ENCODE data around the gene PDGFD. TPM values are rescaled to one million over a fixed set of nuclear protein-coding genes. Genes with fewer than 3 reads are reported as not detected.

Gene PDGFD
- total and polyA plus RNA-seq, 2 experiments from 2014 or later, result 1.9 to 4.5 TPM

GRCh38 chr11:103994094-103994493 is 169.9 kb downstream of the PDGFD start:
- no peaks in the 10 kb centered on the region for H4K20me1 ChIP-seq (replicated peaks; ENCODE audit: insufficient read depth)
- Mint-ChIP-seq H3K4me1 (no peaks in the 10 kb centered on the region), H3K4me3 (no peak overlapping the region), H3K36me3 (ENCODE audit: low read depth) (no peaks in the 10 kb centered on the region), H3K27me3 (ENCODE audit: insufficient read depth, low read depth, poor library complexity) (no peaks in the 10 kb centered on the region), H3K27ac (no peak overlapping the region), H3K9me3 (no peaks in the 10 kb centered on the region)
- TF ChIP-seq, protein P1, sequence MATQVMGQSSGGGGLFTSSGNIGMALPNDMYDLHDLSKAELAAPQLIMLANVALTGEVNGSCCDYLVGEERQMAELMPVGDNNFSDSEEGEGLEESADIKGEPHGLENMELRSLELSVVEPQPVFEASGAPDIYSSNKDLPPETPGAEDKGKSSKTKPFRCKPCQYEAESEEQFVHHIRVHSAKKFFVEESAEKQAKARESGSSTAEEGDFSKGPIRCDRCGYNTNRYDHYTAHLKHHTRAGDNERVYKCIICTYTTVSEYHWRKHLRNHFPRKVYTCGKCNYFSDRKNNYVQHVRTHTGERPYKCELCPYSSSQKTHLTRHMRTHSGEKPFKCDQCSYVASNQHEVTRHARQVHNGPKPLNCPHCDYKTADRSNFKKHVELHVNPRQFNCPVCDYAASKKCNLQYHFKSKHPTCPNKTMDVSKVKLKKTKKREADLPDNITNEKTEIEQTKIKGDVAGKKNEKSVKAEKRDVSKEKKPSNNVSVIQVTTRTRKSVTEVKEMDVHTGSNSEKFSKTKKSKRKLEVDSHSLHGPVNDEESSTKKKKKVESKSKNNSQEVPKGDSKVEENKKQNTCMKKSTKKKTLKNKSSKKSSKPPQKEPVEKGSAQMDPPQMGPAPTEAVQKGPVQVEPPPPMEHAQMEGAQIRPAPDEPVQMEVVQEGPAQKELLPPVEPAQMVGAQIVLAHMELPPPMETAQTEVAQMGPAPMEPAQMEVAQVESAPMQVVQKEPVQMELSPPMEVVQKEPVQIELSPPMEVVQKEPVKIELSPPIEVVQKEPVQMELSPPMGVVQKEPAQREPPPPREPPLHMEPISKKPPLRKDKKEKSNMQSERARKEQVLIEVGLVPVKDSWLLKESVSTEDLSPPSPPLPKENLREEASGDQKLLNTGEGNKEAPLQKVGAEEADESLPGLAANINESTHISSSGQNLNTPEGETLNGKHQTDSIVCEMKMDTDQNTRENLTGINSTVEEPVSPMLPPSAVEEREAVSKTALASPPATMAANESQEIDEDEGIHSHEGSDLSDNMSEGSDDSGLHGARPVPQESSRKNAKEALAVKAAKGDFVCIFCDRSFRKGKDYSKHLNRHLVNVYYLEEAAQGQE (IDR thresholded peaks at IDR 0.05; ENCODE audit: unreplicated experiment), result no peak
- TF ChIP-seq EZH2phosphoT487 (IDR thresholded peaks at IDR 0.05; ENCODE audit: unreplicated experiment) (no peak), CREB1 (CRISPR knock-in tag; IDR thresholded peaks at IDR 0.05; ENCODE audit: low read depth) (no peak), CTCF (conservative IDR thresholded peaks at IDR 0.05; ENCODE audit: low read depth in 2 of 2) (no peak), ETS1 (IDR thresholded peaks at IDR 0.05) (no peak), ZNF114 (CRISPR knock-in tag; IDR thresholded peaks at IDR 0.05) (no peak), NANOG (IDR thresholded peaks at IDR 0.05; ENCODE audit: borderline replicate concordance) (no peak), JUNB (IDR thresholded peaks at IDR 0.05; ENCODE audit: unreplicated experiment) (no peak)
- no peak overlapping the region for H2AFZ ChIP-seq
- H3K79me2 ChIP-seq (replicated peaks; ENCODE audit: insufficient read depth), result no peaks in the 10 kb centered on the region
- H3K9me2 ChIP-seq (ENCODE audit: insufficient read depth), result no peaks in the 10 kb centered on the region
- no peak overlapping the region for H3K4me2 ChIP-seq
- no peaks in the 10 kb centered on the region for H3K4me1 ChIP-seq (ENCODE audit: insufficient read depth)
- no peaks in the 10 kb centered on the region for H3F3A ChIP-seq (replicated peaks; ENCODE audit: low read depth)
- H3K27me3 ChIP-seq (ENCODE audit: insufficient read depth), result no peaks in the 10 kb centered on the region
- ATAC-seq (no peak), DNase-seq (ENCODE audit: low spot score) (no peak)
- H3K4me3 ChIP-seq, result no peak overlapping the region
- no peaks in the 10 kb centered on the region for H3K36me3 ChIP-seq (ENCODE audit: insufficient read depth)
- no peak overlapping the region for H3K27ac ChIP-seq (ENCODE audit: low read depth)

DNA sequence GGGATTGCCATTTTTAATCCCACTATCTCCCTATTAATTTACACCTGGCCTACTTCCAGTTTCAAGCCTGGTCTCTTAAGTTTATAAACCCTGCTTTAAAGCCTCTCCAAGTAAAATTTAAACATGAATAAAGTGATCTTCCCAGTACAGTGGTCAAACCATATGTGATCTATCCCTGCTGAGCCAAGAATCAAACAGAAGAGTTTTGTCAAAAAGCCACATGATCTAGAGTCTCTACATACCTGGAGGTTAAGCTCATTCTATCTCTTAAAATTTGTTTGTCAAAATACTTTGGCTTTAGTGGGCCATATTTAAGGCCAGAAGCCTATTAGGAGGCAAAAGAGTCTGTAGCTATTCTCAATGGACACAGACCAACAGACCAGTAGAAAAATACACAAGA is 170.4 kb downstream of the PDGFD start:
- no peak for DNase-seq (ENCODE audit: low spot score)
- Histone ChIP-seq H4K20me1 (replicated peaks; ENCODE audit: insufficient read depth) (no peaks in the 10 kb centered on the region; the same call in 1 of the 2 replicates), H3K4me3 (no peak overlapping the region), H3K9me2 (ENCODE audit: insufficient read depth) (no peaks in the 10 kb centered on the region), H3F3A (replicated peaks; ENCODE audit: low read depth) (no peaks in the 10 kb centered on the region), H3K4me1 (ENCODE audit: insufficient read depth) (no peaks in the 10 kb centered on the region), H3K79me2 (replicated peaks; ENCODE audit: insufficient read depth) (no peaks in the 10 kb centered on the region), H3K27ac (ENCODE audit: low read depth) (no peak overlapping the region), H3K4me2 (no peak overlapping the region), H3K36me3 (ENCODE audit: insufficient read depth) (no peaks in the 10 kb centered on the region), H2AFZ (no peak overlapping the region), H3K27me3 (ENCODE audit: insufficient read depth) (no peaks in the 10 kb centered on the region)
- Mint-ChIP-seq H3K27me3 (ENCODE audit: insufficient read depth, low read depth, poor library complexity) (no peaks in the 10 kb centered on the region), H3K4me3 (no peak overlapping the region), H3K4me1 (no peaks in the 10 kb centered on the region; the same call in 2 of the 3 replicates), H3K9me3 (no peaks in the 10 kb centered on the region), H3K27ac (no peak overlapping the region), H3K36me3 (ENCODE audit: low read depth) (no peaks in the 10 kb centered on the region)
- TF ChIP-seq NANOG (IDR thresholded peaks at IDR 0.05; ENCODE audit: borderline replicate concordance) (no peak), CREB1 (CRISPR knock-in tag; IDR thresholded peaks at IDR 0.05; ENCODE audit: low read depth) (no peak), EZH2phosphoT487 (IDR thresholded peaks at IDR 0.05; ENCODE audit: unreplicated experiment) (no peak), ETS1 (IDR thresholded peaks at IDR 0.05) (no peak), STAT1 (IDR thresholded peaks at IDR 0.05; ENCODE audit: unreplicated experiment) (no peak), ZNF331 (CRISPR knock-in tag; IDR thresholded peaks at IDR 0.05; ENCODE audit: low read depth) (no peak), ZNF114 (CRISPR knock-in tag; IDR thresholded peaks at IDR 0.05) (no peak), POLR2AphosphoS5 (IDR thresholded peaks at IDR 0.05; ENCODE audit: low read depth) (no peak), JUNB (IDR thresholded peaks at IDR 0.05; ENCODE audit: unreplicated experiment) (no peak), EZH2 (IDR thresholded peaks at IDR 0.05; ENCODE audit: low read depth, unreplicated experiment) (no peak)
- TF ChIP-seq, protein P1 (IDR thresholded peaks at IDR 0.05; ENCODE audit: unreplicated experiment), result no peak
- ATAC-seq, result no peak
